Adipocyte (in vitro differentiated cells): ENCODE results near the gene GALNT10.

Experiments
- DNase-seq: peaks from one replicate; pipeline ENCODE4 v3.0.0-alpha.2; 2015; ENCODE audit warnings: low read depth
- H3K27me3 ChIP-seq: replicated peaks from 2 replicates; pipeline ENCODE4 v1.7.0; 2013; ENCODE audit warnings: mild to moderate bottlenecking, low read length, moderate library complexity; ENCODE audit not compliant: control insufficient read depth, insufficient read depth
- H3K36me3 ChIP-seq: 2 replicates; pipeline ENCODE4 v1.7.0; 2013; ENCODE audit warnings: low read length, mild to moderate bottlenecking, moderate library complexity; ENCODE audit not compliant: control insufficient read depth, insufficient read depth, severe bottlenecking
- H3K4me1 ChIP-seq: 2 replicates; pipeline ENCODE4 v1.7.0; 2013; ENCODE audit warnings: mild to moderate bottlenecking, low read length, moderate library complexity; ENCODE audit not compliant: control insufficient read depth, insufficient read depth
- H3K4me3 ChIP-seq: 2 replicates; pipeline ENCODE4 v1.7.0; 2013; ENCODE audit warnings: mild to moderate bottlenecking, low read length, moderate library complexity
- H3K9ac ChIP-seq: 2 replicates; pipeline ENCODE4 v1.7.0; 2013; ENCODE audit warnings: mild to moderate bottlenecking, low read length, moderate library complexity
- H3K9me3 ChIP-seq: 2 replicates; pipeline ENCODE4 v1.7.0; 2013; ENCODE audit warnings: mild to moderate bottlenecking, low read length, moderate library complexity; ENCODE audit not compliant: control insufficient read depth

The GALNT10 gene

DNA sequence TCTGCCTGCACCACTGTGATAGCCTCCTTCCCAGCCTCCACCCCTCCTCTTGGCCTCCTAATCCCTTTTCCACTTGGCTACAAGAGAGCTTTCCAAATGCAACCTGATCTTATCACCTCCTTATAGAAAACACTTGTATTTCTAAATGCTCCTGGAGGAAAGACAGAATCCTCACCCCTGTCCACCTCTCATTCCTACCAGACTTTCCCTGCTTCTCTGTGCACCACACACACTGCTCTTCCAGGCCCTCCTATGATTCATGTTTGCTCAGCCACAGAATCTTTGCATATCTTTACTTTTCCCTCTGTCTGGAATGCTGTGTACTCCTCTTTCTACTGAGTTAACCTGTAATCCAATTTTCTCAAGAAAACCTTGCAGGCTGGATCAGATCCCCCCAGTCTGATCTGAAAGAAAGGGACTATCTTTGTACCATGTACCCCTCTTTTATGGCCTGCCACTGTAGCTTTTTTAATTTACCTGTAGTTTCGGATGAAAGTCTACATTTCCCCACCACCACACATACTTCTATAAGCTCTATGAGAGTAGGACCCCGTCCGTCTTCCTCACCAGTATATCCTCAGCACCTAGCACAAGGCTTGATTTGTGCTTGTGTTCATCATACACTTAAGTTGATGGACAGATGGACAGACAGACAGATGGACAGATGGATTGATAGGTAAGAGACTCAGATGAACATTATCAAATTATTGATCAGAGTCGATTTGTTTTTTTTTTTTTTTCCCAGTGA, 95.3 kb downstream of the GALNT10 start:
- Histone ChIP-seq H3K4me1 (peaks cover 40% of the 10 kb centered on the region), H3K9ac (no peak overlapping the region), H3K9me3 (no peaks in the 10 kb centered on the region), H3K27me3 (no peaks in the 10 kb centered on the region), H3K4me3 (no peak overlapping the region), H3K36me3 (no peaks in the 10 kb centered on the region)
- peak; percentile 70 for DNase-seq

DNA sequence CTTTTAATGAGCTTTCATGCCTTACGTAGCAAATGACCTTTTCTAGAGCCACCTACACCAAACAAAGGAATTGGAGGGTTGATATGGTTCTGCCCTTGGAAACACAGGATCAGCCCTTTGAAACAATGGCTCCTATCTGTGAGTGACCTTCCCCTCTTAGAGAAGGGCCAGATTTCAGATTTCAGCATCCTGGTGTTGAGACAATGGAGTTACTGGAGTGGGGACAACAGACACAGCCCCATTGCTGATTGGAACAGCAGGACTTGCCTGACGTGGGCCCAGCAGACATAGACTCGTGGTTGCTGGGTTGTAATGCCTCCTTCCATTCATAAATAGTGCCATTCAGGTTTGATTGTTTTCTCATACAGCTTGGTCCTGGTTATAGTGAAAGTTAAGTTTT, 96.0 kb downstream of the GALNT10 start:
- no peak for DNase-seq
- H3K9me3 ChIP-seq, result no peaks in the 10 kb centered on the region

DNA sequence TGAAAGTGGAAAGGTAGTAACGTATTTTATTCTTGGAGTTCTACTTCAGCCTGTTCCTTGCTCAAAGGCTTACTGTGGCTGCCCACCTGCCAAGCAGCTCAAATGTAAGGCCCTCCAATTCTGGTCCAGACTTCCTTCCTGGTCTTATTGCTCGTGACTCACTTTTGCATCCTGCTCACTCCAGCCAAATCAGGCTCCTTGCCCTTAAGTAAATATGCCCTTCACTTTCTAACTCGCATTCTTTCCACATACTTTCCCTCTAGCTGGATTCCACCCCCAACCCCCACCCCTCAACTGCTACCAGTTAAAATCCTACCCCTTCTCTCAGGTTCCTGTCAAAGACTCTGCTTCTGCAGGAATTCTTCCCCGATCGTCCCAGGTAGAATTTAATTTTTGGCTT, 96.6 kb downstream of the GALNT10 start:
- Histone ChIP-seq H3K4me3 (peak overlapping the region; percentile 35), H3K36me3 (no peaks in the 10 kb centered on the region), H3K4me1 (peaks cover 40% of the 10 kb centered on the region), H3K9me3 (no peaks in the 10 kb centered on the region), H3K9ac (peak overlapping the region; percentile 51), H3K27me3 (no peaks in the 10 kb centered on the region)
- peak; percentile 72 for DNase-seq

More for the DNA sequence above, 96.0 kb downstream of the GALNT10 start:
- H3K4me1 ChIP-seq, result peaks cover 40% of the 10 kb centered on the region
- H3K27me3 ChIP-seq, result no peaks in the 10 kb centered on the region
- H3K9ac ChIP-seq, result no peak overlapping the region
- no peak overlapping the region for H3K4me3 ChIP-seq
- H3K36me3 ChIP-seq, result no peaks in the 10 kb centered on the region

DNA sequence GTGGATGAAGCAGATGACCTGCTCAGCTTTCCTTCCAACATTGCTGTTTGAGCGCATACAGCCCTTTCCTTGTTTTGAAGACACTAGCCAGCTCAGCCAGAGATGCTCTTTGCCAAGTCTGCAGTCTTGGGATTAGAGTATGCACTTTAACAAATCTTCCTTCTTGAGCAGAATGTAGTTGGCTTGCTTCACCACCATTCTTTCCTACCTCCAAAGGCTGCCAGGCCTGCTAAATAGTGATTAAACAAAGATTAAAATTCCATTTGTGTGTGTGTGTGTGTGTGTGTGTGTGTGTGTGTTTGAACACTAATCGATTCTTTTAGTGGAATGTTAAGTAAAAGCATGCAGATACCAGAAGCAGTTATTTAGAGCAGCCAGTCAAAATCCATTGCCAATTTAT, 97.6 kb downstream of the GALNT10 start:
- peaks cover 40% of the 10 kb centered on the region for H3K4me1 ChIP-seq
- H3K9ac ChIP-seq, result peak overlapping the region; percentile 51
- no peaks in the 10 kb centered on the region for H3K27me3 ChIP-seq
- H3K36me3 ChIP-seq, result no peaks in the 10 kb centered on the region
- DNase-seq, result peak; percentile 65
- no peaks in the 10 kb centered on the region for H3K9me3 ChIP-seq
- H3K4me3 ChIP-seq, result peak overlapping the region; percentile 35

DNA sequence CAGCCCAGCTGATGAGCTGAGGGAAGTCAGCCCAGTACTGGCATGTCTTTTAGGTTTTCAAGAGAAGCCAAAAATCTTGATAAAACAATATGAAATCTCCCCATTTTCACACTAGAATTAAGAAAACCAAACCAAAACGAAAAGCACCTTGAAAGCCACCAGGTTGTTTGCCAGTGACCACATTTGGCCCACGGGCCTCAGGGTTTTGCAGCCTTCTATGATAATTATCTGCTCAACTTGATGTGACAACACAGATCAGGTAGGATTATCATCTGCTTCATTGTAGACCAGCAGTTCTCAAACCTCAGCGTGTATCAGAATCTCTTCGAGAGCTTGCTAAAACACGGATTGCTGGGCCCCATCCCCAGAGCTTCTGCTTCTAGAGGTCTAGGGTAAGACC, 101.4 kb downstream of the GALNT10 start:
- DNase-seq, result no peak

DNA sequence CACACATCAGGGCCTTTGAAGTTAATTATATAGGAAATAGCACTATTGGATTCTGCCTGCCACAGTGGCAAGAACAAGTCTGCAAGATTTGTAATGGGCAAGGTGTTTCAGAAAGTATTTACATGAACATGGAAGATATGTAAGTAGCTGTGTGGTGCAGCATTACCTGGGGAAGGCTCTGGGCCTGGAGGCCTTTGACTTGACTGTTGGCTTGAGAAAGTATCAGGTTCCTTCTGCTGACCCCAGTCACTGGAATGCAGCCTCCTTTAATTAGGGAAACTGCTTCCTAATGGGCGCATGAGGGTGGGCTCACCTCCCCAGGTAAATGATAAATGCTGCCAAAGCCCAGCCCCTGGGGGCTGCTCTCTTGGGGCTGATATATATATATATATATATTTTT, 102.7 kb downstream of the GALNT10 start:
- peaks cover 12% of the 10 kb centered on the region for H3K36me3 ChIP-seq
- peaks cover 12% of the 10 kb centered on the region for H3K4me1 ChIP-seq
- H3K9ac ChIP-seq, result no peak overlapping the region
- DNase-seq, result no peak
- H3K27me3 ChIP-seq, result no peaks in the 10 kb centered on the region
- H3K9me3 ChIP-seq, result no peaks in the 10 kb centered on the region
- no peak overlapping the region for H3K4me3 ChIP-seq

More for the DNA sequence above, 101.4 kb downstream of the GALNT10 start:
- Histone ChIP-seq H3K4me3 (no peak overlapping the region), H3K9ac (no peak overlapping the region), H3K9me3 (no peaks in the 10 kb centered on the region), H3K27me3 (no peaks in the 10 kb centered on the region), H3K4me1 (peaks cover 25% of the 10 kb centered on the region), H3K36me3 (peaks cover 7% of the 10 kb centered on the region)

DNA sequence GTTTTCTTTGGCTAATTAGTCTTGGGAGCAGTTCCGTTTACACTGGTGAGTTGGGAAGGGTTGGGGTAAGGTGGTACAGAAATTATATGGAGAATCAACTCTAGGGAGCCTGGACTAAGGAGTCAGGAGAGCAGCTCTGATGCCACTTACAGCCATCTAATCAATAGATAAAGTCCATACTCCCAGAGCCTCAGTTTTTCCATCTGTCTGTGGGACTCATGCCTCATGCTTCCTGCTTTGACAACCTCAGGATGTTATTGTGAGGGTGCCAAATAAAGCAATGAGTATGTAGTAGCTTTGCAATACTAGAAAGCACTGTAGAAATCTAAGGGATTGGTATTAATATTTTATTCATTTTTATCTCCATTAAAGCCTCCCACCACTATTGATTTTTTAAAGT, 105.0 kb downstream of the GALNT10 start:
- peaks cover 24% of the 10 kb centered on the region for H3K36me3 ChIP-seq
- no peak for DNase-seq
- H3K9me3 ChIP-seq, result no peaks in the 10 kb centered on the region
- no peaks in the 10 kb centered on the region for H3K4me1 ChIP-seq
- H3K4me3 ChIP-seq, result no peak overlapping the region
- no peaks in the 10 kb centered on the region for H3K27me3 ChIP-seq
- H3K9ac ChIP-seq, result no peak overlapping the region

DNA sequence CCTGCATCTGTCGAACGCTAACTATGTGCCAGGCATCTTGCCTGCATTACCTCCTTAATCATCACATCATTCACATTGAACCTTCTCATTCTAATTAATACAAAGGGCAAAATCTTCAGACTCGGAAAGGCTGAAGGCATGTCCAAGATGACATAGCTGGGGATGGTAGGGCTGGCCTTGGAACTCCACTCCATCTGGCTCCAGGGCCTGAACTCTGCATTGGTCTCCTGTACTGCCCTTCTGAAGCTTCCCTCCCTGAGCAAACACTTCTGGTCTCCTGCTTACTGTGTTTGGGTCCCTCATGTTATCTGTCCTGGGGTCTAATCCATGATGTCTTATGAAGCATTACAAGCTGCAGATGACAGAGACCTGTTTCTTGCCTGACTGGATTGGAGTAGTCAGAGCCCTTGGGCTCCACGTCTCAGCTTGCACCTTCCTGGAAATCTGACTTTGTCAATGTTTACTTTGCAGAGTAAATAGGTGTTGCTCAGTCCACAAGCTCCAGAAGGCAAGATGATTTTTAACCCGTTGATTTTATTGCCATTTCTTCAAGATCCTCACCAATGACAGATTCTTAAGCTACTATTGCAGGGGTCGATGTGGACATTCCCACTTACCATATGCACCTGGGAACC, 106.1 kb downstream of the GALNT10 start:
- no peak overlapping the region for H3K9ac ChIP-seq

DNA sequence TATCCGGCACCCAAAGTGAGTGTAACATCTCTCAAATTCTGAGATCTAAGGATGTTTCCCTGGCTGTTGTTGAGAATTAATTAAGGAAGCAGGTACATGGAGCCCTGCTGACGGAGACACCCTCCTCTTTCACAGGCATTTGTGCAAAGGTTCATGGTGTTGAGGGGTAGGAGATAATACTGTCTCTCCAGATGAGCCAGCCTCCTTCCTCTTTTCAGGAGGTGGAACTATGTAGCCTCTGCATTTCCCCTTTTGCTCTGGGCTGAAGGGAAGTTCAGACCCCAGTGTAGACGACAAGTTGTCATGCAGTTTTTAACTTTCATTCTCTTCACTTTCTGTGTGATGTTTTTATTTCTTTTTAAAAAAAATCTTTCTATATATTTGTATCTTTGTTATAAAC, 107.5 kb downstream of the GALNT10 start:
- no peaks in the 10 kb centered on the region for H3K9me3 ChIP-seq
- H3K9ac ChIP-seq, result no peak overlapping the region
- H3K4me1 ChIP-seq, result no peaks in the 10 kb centered on the region
- H3K36me3 ChIP-seq, result peaks cover 31% of the 10 kb centered on the region
- DNase-seq, result no peak
- H3K27me3 ChIP-seq, result no peaks in the 10 kb centered on the region
- no peak overlapping the region for H3K4me3 ChIP-seq

More for the DNA sequence above, 106.1 kb downstream of the GALNT10 start:
- Histone ChIP-seq H3K27me3 (no peaks in the 10 kb centered on the region), H3K4me1 (no peaks in the 10 kb centered on the region), H3K4me3 (no peak overlapping the region), H3K9me3 (no peaks in the 10 kb centered on the region), H3K36me3 (peaks cover 26% of the 10 kb centered on the region)
- no peak for DNase-seq

DNA sequence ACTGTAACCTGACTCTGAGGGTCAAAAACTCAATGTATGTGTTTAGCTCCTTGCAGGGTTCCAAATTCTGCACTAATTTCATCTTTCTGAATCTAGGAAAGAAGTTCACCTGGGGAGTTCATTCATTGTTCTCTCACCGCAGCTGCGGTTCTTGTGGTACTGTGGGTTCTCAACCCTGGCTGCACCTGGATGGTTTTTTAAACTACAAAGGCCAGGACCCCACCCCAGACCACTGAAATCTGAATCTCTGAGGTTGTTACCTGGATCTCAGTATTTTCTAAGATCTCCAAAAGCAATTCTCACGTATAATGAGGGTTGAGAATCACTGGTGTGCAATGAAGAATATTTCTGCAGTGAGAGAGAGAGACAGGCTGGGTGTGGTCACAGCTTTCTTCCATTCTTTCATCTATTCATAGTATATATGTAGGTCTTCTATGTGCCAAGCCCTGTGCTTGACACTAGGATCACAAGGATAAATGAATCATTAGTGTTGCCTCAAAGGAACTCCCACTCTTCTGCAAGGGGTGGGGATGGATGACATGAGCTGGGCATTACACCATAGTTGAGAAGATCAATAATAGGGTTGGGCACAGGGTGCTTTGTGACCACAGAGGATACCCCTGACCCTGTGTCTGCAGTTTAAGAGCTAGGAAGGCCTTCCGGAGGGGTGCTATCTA, 109.8 kb downstream of the GALNT10 start:
- peaks cover 34% of the 10 kb centered on the region for H3K36me3 ChIP-seq

DNA sequence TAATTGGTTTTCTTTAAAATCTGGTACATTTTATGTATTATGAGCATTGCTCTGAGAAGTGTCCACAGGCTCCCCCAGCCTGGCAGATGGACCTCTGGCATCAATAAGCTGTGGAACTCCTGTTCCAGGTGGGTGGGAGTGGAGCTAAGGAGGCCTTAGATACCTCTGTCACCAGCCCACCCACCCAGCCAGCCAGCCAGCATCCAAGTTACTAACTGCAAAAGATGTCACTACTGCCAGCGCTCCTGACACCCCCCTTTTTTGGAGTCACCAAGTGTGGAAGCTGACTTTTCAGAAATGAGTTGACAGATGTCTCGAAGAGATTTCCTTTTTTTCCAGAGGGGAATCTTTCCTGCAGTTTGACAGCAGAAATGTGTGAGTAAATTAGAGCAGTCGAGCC, 111.2 kb downstream of the GALNT10 start:
- Histone ChIP-seq H3K36me3 (peaks cover 34% of the 10 kb centered on the region), H3K4me3 (no peak overlapping the region), H3K27me3 (no peaks in the 10 kb centered on the region), H3K9ac (no peak overlapping the region), H3K4me1 (no peaks in the 10 kb centered on the region), H3K9me3 (peaks cover 16% of the 10 kb centered on the region)
- no peak for DNase-seq

More for the DNA sequence above, 109.8 kb downstream of the GALNT10 start:
- H3K27me3 ChIP-seq, result no peaks in the 10 kb centered on the region
- H3K9me3 ChIP-seq, result peaks cover 13% of the 10 kb centered on the region
- H3K4me3 ChIP-seq, result no peak overlapping the region
- no peak overlapping the region for H3K9ac ChIP-seq
- no peaks in the 10 kb centered on the region for H3K4me1 ChIP-seq
- no peak for DNase-seq
